Measurements from ENCODE around the gene CACNA1E.

The CACNA1E gene

GRCh38 chr1:181483285-181484195 is at the start of gene CACNA1E:
CACNA1E (plus strand) TSS chr1:181483517; CDS start chr1:181483745, 228 bp downstream.
- no peak for DNase-seq

- no peak for DNase-seq
Measured at GRCh38 chr1:181433931-181434330, 49.4 kb upstream of the CACNA1E start.

- DNase-seq, result no peak
Measured at GRCh38 chr1:181438013-181438412, 45.3 kb upstream of the CACNA1E start.

GRCh38 chr1:181440510-181440909 is 42.8 kb upstream of the CACNA1E start:
- DNase-seq, result no peak

- DNase-seq, result no peak
Measured at GRCh38 chr1:181442181-181442525, 41.2 kb upstream of the CACNA1E start.

- no peak for DNase-seq
Measured at GRCh38 chr1:181443231-181443853, 40.0 kb upstream of the CACNA1E start.

- DNase-seq, result no peak
Measured at GRCh38 chr1:181445436-181445835, 37.9 kb upstream of the CACNA1E start.

GRCh38 chr1:181448461-181448860 is 34.9 kb upstream of the CACNA1E start:
- no peak for DNase-seq

- no peak for DNase-seq
Measured at GRCh38 chr1:181451661-181452230, 31.6 kb upstream of the CACNA1E start.

GRCh38 chr1:181452746-181453145 is 30.6 kb upstream of the CACNA1E start:
- DNase-seq, result no peak

GRCh38 chr1:181453541-181454201 is 29.6 kb upstream of the CACNA1E start:
- DNase-seq, result no peak

GRCh38 chr1:181456551-181456950 is 26.8 kb upstream of the CACNA1E start:
- no peak for DNase-seq

GRCh38 chr1:181458419-181458818 is 24.9 kb upstream of the CACNA1E start:
- DNase-seq, result no peak

- DNase-seq, result no peak
Measured at GRCh38 chr1:181459067-181459466, 24.2 kb upstream of the CACNA1E start.

GRCh38 chr1:181469829-181470228 is 13.5 kb upstream of the CACNA1E start:
- DNase-seq, result no peak

- no peak for DNase-seq
Measured at GRCh38 chr1:181475580-181475979, 7.7 kb upstream of the CACNA1E start.

- DNase-seq, result no peak
Measured at GRCh38 chr1:181476581-181476980, 6.7 kb upstream of the CACNA1E start.

GRCh38 chr1:181478306-181478705 is 5.0 kb upstream of the CACNA1E start:
- no peak for DNase-seq

GRCh38 chr1:181479137-181479745 is 4.1 kb upstream of the CACNA1E start:
- peak; percentile 54 for DNase-seq

GRCh38 chr1:181482001-181482430 is 1.3 kb upstream of the CACNA1E start:
- DNase-seq, result no peak

- peak; percentile 49 for DNase-seq
Measured at GRCh38 chr1:181482521-181483284, 614 bp upstream of the CACNA1E start.

- DNase-seq, result no peak
Measured at GRCh38 chr1:181484821-181485220, 1.5 kb downstream of the CACNA1E start.
